GM21447 (cell line): ENCODE data around the gene ARPC4.
"Not testable (repeated sequence)": the region's sequence is repeated elsewhere in the genome, so short reads cannot be mapped to it uniquely, and the experiment has no call there.

Experiments used
- ATAC-seq: cut with Tn5 transposase; IDR thresholded peaks from one replicate; pipeline ENCODE4 v1.9.1; 2021; ENCODE audit not compliant: unreplicated experiment

ARPC4 gene

DNA sequence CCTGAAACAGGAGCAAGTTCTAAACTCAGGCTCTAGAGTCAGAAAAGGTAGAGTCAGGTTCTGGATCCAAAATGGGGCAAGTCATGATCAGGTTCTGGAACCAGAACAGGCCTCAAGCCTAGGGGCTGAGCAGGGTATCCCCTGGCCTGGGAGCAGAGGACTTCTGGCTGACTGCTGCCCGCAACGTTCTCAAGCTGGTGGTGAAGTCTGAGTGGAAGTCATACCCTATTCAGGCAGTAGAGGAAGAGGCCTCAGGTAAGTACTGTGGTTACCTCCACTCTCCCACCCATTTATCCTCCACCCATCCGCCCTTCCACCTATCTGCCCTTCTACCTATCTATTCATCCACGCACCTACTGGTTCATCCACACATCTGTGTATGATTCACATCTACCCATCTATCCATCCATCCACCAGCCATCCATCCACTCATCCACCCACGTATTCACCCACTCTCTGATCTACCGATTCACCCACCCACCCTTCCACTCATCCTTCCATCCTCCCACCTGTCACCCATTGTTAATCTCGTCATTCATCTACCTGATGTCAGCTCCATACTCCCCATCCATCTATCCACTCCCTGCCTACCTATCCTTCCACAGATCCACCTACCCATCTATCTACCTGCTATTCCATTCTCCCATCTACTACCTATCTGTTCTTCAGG is 25.9 kb downstream of the ARPC4 start:
- no peak for ATAC-seq

DNA sequence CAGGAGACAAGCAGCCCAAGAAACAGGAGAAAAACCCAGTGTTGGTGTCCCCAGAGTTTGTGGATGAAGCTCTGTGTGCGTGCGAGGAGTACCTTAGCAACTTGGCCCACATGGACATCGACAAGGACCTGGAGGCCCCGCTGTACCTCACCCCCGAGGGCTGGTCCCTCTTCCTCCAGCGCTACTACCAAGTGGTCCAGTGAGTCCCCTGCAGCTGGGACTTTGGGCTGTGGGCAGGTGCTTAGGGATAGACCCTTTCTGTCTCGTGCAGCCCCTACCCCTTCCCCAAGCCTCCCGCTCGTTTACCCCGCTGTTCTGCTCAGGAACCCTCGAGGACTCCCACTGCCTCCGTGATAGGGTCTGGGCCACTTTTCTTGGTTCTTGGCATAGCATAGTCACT is 27.7 kb downstream of the ARPC4 start:
- ATAC-seq = no peak

DNA sequence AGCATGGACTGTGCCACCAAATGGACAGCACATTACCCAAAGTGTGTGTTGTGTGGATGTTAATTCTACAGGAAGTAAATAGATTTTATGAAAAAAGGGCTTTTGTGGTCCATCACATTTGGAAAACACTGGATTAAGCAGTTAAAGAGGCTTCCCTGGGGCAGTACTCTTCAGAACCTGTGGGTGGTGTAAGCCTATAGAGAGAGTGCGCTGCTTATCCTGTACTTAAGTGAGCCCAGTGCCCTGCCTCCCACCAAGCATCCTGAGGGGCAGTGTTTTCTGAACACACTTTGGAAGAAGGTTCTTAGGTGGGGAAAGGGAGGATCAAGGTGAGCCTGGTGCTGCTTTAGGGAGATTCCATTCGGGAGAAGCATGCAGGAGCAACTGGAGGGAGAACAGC is 28.1 kb downstream of the ARPC4 start:
- no peak for ATAC-seq

DNA sequence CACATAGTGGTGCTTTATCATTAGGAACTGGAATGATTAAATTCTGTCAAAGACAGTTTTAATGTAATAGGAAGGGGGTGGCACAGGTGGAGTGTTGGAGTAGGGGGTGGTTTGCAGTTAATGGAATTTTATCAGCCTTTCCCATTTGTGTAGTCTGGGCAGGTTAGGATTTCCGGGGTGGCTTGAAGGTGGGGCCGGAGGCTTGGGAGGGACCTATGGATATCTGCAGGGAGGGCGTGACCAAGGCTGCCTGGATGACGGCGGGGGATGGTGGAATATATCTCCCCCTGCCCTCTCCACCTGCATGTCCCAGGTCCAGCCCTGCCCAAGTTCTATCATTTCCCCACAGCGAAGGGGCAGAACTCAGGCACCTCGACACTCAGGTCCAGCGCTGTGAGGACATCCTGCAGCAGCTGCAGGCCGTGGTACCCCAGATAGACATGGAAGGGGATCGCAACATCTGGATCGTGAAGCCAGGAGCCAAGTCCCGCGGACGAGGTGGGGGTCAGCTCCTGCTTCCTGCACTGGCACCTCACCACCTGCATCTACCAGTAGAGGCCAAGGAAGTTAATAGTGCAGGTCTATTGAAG is 32.7 kb downstream of the ARPC4 start:
- ATAC-seq = no peak

DNA sequence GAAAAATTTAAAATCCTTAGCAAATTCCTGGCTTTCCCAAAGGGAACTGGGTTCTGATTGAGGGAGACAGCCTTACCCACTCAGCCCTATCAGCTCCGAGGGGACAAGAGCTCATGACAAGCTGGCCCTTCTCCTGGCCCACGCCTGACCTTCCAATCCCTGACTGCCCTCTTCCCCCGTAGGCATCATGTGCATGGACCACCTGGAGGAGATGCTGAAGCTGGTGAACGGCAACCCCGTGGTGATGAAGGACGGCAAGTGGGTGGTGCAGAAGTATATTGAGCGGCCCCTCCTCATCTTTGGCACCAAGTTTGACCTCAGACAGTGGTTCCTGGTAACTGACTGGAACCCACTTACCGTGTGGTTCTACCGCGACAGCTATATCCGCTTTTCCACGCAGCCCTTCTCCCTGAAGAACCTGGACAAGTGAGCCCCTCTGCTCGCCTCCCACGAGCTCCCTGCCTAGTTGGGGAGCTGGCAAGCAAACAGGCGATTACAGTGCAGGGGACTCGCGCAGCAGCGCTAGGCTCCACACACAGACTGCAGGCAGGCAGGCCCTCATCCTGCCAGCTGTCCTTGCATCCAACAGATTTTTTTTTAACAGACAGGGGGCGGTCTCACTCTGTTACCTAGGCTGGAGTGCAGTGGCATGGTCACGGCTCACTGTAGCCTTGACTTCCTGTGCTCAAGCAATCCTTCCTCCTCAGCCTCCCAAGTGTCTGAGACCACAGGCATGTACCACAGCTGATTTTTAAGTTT is 34.1 kb downstream of the ARPC4 start:
- ATAC-seq = no peak

DNA sequence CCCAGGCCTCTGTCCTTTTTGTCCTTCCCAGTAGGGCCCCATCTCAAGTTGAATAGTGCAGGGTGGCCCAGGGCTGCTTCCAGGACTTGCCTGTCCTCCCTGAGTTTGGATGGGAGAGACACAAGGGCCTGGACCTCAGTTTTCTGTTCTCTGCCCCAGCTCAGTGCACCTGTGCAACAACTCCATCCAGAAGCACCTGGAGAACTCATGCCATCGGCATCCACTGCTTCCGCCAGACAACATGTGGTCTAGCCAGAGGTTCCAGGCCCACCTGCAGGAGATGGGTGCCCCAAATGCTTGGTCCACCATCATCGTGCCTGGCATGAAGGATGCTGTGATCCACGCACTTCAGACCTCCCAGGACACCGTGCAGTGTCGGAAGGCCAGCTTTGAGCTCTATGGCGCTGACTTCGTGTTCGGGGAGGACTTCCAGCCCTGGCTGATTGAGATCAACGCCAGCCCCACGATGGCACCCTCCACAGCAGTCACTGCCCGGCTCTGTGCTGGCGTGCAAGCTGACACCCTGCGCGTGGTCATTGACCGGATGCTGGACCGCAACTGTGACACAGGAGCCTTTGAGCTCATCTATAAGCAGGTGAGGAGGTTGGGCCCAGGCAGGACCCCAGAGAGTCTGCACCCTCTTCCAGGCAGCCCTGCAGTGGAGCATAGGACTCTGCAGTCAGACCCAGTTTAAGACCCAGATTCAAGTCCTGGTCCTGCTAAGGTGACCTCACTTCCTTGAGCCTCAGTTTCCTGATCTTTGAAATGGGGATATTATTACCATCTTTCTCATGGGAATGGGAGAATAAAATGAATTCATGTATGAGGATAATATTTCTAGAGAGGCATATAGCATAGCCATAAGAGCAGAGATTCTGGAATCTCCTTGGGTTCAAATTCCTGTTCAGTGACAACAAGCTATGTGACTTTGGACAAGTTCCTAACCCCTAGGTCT is 36.2 kb downstream of the ARPC4 start:
- no peak for ATAC-seq

DNA sequence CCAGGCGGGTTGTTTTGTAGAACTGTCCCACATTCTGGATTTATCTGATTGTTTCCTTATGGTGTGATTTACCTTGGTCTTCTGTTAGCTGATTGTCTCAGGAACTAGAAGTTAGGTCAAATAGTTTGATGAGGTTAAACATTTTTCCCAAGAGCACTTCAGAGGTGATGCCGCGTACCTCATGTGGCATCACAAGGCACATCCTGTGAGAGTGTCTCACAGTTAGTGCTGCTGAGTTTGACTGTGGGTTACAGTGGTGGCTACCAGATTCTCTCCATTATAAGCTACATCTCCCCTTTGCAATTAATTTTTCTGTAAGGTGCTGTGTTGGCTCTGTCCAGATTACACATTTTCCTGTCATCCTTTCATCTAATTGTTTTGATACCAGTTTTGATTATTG is 38.4 kb downstream of the ARPC4 start:
- no peak for ATAC-seq

DNA sequence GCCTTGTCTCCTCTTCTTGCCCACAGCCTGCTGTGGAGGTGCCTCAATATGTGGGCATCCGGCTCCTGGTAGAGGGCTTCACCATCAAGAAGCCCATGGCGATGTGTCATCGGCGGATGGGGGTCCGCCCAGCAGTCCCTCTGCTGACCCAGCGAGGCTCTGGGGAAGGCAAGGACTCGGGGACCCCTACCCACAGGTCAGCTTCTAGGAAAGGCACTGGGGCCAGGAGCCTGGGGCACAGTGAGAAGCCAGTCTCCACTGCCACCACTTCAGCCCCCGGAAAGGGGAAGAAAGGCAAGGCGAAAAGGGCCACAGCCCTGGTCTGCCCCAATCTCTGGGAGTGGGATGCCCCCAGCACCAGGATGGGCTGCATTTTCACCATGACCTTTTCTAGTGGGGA is 40.2 kb downstream of the ARPC4 start:
- ATAC-seq = no peak

DNA sequence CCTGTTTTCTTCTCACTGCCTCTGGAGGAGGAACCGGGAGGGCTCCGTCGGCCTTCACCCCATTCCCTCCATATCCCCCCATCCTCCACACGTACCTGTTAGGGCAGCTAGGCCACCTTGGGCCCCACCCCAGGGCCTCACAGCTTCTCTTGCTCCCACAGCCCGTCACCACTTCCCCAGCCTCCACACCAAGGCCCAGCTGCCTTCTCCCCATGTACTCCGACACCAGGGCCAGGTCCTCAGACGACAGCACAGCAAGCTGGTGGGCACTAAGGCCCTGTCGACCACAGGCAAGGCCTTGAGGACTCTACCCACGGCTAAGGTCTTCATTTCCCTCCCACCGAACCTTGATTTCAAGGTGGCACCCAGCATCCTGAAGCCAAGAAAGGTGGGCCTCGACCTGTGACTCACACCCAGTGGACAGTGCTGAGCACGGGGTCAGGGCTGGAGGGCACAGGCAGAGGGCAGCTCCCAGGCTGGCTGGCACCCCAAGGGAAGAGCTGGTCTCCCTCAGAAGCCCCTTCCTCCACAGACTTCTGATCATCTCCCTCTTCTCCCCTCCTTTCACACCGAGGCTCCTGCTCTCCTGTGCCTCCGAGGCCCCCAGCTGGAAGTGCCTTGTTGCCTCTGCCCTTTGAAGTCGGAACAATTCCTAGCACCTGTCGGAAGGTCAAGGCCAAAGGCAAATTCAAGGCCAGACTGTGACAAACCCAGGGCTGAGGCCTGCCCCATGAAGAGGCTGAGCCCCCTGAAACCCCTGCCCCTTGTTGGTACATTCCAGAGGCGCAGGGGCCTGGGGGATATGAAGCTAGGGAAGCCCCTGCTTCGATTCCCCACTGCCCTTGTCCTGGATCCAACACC is 41.9 kb downstream of the ARPC4 start:
- ATAC-seq = no peak

DNA sequence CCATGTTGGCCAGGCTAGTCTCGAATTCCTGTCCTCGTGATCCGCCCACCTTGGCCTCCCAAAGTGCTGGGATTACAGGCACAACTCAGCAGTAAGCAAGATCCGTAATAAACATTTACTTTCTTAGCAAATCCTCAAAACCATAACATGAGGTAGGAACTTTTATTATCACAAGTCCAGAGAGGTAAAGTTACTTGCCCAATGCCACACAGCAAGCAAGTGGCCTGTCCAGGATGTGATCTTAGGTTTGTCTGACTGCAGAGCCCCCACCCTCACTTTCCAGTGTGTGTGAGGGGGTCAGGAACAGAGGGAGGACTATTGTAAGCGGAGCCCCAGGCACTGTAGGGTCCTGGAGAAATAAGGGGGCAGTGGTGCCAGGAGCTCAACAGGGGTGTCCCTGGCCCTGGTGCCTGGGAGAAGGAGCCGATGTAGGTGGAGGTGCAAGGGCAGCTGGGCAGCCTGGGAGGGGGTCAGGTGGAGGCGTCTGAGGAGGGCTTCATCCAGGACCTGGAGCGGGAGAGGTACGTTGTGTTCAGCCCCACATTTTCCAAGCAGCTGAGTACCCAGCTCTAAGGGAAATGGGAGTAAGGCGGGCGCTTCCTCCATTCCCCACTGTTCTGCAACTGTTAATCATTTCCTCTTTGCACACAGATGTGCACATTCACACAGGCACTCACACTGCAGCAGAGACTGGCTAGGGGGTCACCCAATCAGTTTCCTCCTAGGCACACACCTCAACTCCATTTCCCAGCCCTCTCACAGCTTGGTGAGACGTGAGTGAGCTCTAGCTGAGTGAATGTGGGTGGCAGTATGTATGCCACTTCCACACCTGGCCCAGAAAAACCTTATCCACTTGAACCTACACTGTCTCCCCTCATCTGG is 45.1 kb downstream of the ARPC4 start:
- ATAC-seq = no peak

DNA sequence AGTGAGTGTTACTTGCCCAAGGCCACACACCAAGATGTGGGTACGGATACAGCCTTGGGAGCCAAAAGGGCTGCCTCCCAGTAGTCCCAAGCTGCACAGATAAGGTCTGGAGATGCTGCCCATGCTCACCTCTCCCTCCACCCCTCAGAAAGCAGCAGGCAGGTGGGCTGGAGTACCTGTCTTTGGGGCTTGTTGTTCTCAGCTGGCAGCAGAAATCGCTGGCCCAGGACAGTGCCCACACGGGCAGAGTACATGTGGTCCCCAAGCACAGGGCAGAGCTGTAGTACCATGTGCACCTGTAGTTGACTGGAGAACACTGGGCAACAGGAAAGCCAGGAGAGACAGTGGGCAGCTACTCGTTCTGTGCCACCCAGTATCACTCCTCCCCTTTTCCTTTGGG is 46.0 kb downstream of the ARPC4 start:
- no peak for ATAC-seq

DNA sequence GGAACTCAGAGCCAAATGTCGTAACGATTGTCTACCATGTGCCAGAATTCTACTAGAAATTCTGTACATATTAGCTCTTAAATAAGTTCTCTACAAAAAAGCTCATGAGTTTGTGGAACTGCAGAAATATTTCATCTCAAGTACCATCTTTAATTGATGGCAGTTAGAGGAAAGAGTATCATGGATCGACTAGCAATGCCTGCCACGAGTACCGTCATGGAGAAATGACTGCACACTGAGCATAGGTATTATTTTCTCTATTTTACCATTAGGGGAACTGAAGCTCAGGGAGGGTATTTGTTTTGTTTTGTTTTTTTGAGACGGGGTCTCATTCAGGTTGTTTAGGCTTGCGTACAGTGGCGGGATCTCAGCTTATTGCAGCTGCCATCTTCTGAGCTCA is 48.1 kb downstream of the ARPC4 start:
- no peak for ATAC-seq

DNA sequence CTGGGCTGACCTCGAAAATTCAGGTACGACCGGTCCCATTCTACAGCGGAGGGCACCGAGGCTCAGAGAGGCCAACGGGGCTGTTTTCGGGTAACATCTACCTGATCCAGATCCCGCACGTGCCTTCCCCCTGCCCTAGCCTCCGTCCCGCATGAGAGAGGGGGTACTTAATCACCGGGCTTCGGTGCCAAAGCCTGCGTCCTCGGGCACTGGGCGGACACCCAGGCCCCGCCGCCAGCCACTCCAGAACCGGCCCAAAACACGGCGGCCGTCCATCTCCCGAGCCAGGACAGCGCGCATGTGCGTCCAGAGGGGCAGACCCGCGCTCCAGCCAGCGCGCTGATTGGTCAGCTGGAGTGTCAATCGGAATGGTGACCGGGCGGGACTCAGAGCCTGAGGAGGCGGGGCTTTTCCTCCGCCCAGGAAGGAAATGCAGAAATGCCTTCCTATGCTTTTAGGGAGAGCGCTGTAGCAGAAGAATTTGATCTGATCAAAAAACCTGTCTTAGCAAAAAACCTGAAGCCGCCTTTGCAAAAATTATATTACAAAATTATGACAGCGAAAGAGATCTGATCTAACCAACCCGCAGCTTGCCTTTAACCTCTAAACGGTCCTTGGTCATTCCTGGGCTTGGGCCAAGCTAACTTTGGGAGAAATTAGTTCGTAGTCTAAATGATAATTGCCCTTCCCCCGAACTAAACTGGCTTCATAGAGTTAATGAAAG is 51.0 kb downstream of the ARPC4 start, which contains the start of gene RPUSD3:
Gene RPUSD3, minus strand, starts transcription at position 294 of the 724 bp plus-strand sequence. Its CDS starts 18 bp downstream, at position 276.
- peak; percentile 98 for ATAC-seq

DNA sequence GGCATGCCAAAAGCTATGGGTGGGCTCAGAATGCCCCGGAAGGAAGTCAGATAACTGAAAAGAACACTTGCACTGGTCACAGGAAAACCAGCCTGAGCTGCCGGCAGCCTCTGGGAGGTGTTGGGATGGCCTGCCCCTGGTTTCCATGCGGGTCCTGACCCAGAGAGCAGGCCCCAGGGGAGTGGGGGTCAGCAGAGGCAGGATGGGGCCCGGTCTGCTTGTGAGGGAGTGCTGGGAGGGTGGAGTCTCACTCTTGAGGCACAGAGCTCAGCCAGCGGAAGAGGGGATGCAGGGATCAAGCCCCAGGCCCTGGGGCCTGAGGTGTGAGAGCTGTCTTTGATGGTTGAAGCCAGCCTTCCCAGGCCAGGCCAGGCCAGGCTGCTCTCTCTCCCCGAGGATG is 53.3 kb downstream of the ARPC4 start:
- ATAC-seq = no peak

DNA sequence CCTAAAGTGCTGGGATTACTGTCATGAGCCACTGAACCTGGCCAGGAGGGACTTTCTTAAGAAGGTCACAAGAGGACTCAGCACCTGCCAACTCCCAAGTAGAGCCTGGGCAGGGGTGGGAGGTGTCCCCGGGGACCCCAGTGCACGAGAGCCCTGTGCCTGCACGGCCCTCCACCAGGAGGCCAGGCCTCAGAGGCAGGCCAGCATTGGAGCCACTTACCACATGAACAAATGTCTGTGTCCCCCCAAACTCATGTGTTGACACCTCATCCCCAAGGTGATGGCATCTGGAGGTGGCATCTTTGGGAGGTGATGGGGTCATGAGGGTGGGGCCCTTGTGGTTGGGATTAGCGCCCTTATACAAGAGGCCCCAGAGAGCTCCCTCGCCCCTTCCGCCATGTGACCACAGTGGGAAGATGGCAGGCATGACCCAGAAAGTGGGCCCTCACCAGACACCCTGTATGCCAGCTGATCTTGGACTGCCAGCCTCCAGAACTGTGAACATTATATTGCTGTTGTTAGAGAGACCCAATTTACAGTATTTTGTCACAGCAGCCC is 54.1 kb downstream of the ARPC4 start:
- no peak for ATAC-seq

DNA sequence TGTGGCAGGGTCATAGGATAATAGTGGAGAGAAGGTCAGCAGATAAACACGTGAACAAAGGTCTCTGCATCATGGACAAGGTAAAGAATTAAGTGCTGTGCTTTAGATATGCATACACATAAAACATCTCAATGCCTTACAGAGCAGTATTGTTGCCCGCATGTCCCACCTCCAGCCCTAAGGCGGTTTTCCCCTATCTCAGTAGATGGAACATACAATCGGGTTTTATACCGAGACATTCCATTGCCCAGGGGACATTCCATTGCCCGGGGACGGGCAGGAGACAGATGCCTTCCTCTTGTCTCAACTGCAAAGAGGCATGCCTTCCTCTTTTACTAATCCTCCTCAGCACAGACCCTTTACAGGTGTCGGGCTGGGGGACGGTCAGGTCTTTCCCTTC is 55.0 kb downstream of the ARPC4 start:
- not testable (repeated sequence) for ATAC-seq

DNA sequence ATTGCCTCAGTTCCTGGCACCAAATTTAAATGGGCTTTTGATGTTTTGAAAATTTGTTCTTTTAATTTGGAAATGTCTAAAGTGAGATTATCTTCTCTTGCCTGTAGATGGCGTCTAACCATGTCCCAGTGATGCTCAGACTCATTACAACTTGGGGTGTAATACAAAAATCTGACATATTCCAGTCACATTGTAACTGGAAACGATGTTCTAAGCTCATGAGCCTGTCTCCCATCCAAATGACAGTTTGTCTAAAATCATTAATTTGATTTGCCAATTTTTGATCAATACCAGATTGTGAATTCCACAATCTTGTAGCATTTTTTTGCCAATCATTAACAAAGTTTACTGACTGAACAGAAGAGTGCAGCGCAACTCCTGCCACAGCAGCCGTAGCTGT is 56.0 kb downstream of the ARPC4 start:
- ATAC-seq = not testable (repeated sequence)

DNA sequence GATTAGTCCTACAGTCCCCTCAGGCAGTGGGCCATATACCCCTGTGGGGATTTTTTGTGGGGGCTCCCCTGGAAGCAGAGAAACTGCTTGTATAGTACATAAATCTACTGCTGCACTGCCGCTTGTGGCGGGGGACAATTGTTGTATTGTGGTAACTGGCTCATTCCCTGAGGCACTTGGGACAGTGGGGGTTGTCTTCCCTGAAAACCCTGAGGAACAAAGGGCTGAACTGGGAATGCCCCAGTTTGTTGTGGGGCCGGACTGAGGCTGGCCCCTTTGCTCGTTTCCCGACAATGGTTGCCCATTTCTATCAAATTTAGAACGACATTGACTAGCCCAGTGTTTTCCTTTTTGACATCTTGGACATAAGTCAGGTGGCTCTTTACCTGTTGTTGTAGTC is 58.5 kb downstream of the ARPC4 start:
- ATAC-seq = not testable (repeated sequence)
